ENCODE measurements around the gene SUGP1.

The SUGP1 gene

GRCh38 chr19:19280561-19280960, 39.7 kb downstream of the SUGP1 start:
- H3K36me3 ChIP-seq (ENCODE audit: insufficient read depth, low read length): peaks cover 73% of the 10 kb centered on the region

GRCh38 chr19:19279853-19280252, 40.5 kb downstream of the SUGP1 start:
- H3K27ac ChIP-seq (ENCODE audit: low read depth, low read length, poor library complexity, severe bottlenecking): no peak overlapping the region
- H3K27me3 ChIP-seq (ENCODE audit: insufficient read depth, low read length): no peaks in the 10 kb centered on the region
- no peaks in the 10 kb centered on the region for H3K9me3 ChIP-seq (ENCODE audit: low read length)
- no peak overlapping the region for H3K9ac ChIP-seq (ENCODE audit: low read length)
- H4K20me1 ChIP-seq (ENCODE audit: insufficient read depth, low read length): no peaks in the 10 kb centered on the region
- H3K36me3 ChIP-seq (ENCODE audit: insufficient read depth, low read length): peaks cover 71% of the 10 kb centered on the region
- H3K79me2 ChIP-seq (ENCODE audit: insufficient read depth, low read length): no peaks in the 10 kb centered on the region
- no peaks in the 10 kb centered on the region for H3K9me2 ChIP-seq (ENCODE audit: low read depth, low read length)
- no peak overlapping the region for H2AFZ ChIP-seq (ENCODE audit: low read length)
- TF ChIP-seq CTCF (IDR thresholded peaks at IDR 0.05; ENCODE audit: low read length): no peak
- no peaks in the 10 kb centered on the region for H3F3A ChIP-seq (ENCODE audit: insufficient read depth, low read length)
- H3K4me2 ChIP-seq (ENCODE audit: low read length): no peak overlapping the region
- H3K4me3 ChIP-seq (ENCODE audit: low read depth, low read length, poor library complexity, severe bottlenecking): no peak overlapping the region
- H3K4me1 ChIP-seq (ENCODE audit: insufficient read depth, low read length, severe bottlenecking): no peaks in the 10 kb centered on the region

More at GRCh38 chr19:19280561-19280960, 39.7 kb downstream of the SUGP1 start:
- H3K27ac ChIP-seq (ENCODE audit: low read depth, low read length, poor library complexity, severe bottlenecking): no peak overlapping the region
- no peaks in the 10 kb centered on the region for H3K79me2 ChIP-seq (ENCODE audit: insufficient read depth, low read length)
- H3K4me2 ChIP-seq (ENCODE audit: low read length): no peak overlapping the region
- no peaks in the 10 kb centered on the region for H3K27me3 ChIP-seq (ENCODE audit: insufficient read depth, low read length)
- H3K9me2 ChIP-seq (ENCODE audit: low read depth, low read length): no peaks in the 10 kb centered on the region
- H3K4me3 ChIP-seq (ENCODE audit: low read depth, low read length, poor library complexity, severe bottlenecking): no peak overlapping the region
- H3K9me3 ChIP-seq (ENCODE audit: low read length): peaks cover 2% of the 10 kb centered on the region; the same call in 1 of the 2 replicates
- no peak overlapping the region for H3K9ac ChIP-seq (ENCODE audit: low read length)
- H2AFZ ChIP-seq (ENCODE audit: low read length): no peak overlapping the region
- no peaks in the 10 kb centered on the region for H3K4me1 ChIP-seq (ENCODE audit: insufficient read depth, low read length, severe bottlenecking)
- no peaks in the 10 kb centered on the region for H3F3A ChIP-seq (ENCODE audit: insufficient read depth, low read length)
- TF ChIP-seq EZH2 (IDR thresholded peaks at IDR 0.05; ENCODE audit: borderline replicate concordance, low read length): no peak
- no peaks in the 10 kb centered on the region for H4K20me1 ChIP-seq (ENCODE audit: insufficient read depth, low read length)

- Histone ChIP-seq H3K27me3 (ENCODE audit: insufficient read depth, low read length) (no peaks in the 10 kb centered on the region), H3K4me1 (ENCODE audit: insufficient read depth, low read length, severe bottlenecking) (no peaks in the 10 kb centered on the region), H3K9me2 (ENCODE audit: low read depth, low read length) (no peaks in the 10 kb centered on the region), H3K27ac (ENCODE audit: low read depth, low read length, poor library complexity, severe bottlenecking) (no peak overlapping the region), H3K4me3 (ENCODE audit: low read depth, low read length, poor library complexity, severe bottlenecking) (no peak overlapping the region), H3K9ac (ENCODE audit: low read length) (no peak overlapping the region), H3K36me3 (ENCODE audit: insufficient read depth, low read length) (peaks cover 65% of the 10 kb centered on the region), H3K4me2 (ENCODE audit: low read length) (no peak overlapping the region), H3K9me3 (ENCODE audit: low read length) (no peaks in the 10 kb centered on the region), H3F3A (ENCODE audit: insufficient read depth, low read length) (no peaks in the 10 kb centered on the region), H2AFZ (ENCODE audit: low read length) (no peak overlapping the region), H4K20me1 (ENCODE audit: insufficient read depth, low read length) (no peaks in the 10 kb centered on the region), H3K79me2 (ENCODE audit: insufficient read depth, low read length) (no peaks in the 10 kb centered on the region)
- TF ChIP-seq CTCF (IDR thresholded peaks at IDR 0.05; ENCODE audit: low read length) (no peak), EZH2 (IDR thresholded peaks at IDR 0.05; ENCODE audit: borderline replicate concordance, low read length) (no peak)
These were observed 41.2 kb downstream of the SUGP1 start for GRCh38 chr19:19279062-19279612.

- Histone ChIP-seq H3K4me2 (ENCODE audit: low read length) (no peak overlapping the region), H3K9me3 (ENCODE audit: low read length) (no peaks in the 10 kb centered on the region), H3K4me1 (ENCODE audit: insufficient read depth, low read length, severe bottlenecking) (no peaks in the 10 kb centered on the region), H3K4me3 (ENCODE audit: low read depth, low read length, poor library complexity, severe bottlenecking) (no peak overlapping the region), H3K9ac (ENCODE audit: low read length) (no peak overlapping the region), H3K27me3 (ENCODE audit: insufficient read depth, low read length) (no peaks in the 10 kb centered on the region), H3K79me2 (ENCODE audit: insufficient read depth, low read length) (no peaks in the 10 kb centered on the region), H3F3A (ENCODE audit: insufficient read depth, low read length) (no peaks in the 10 kb centered on the region), H3K36me3 (ENCODE audit: insufficient read depth, low read length) (peaks cover 58% of the 10 kb centered on the region), H2AFZ (ENCODE audit: low read length) (no peak overlapping the region), H4K20me1 (ENCODE audit: insufficient read depth, low read length) (no peaks in the 10 kb centered on the region), H3K9me2 (ENCODE audit: low read depth, low read length) (no peaks in the 10 kb centered on the region), H3K27ac (ENCODE audit: low read depth, low read length, poor library complexity, severe bottlenecking) (no peak overlapping the region)
- TF ChIP-seq EZH2 (IDR thresholded peaks at IDR 0.05; ENCODE audit: borderline replicate concordance, low read length): no peak
- TF ChIP-seq CTCF (IDR thresholded peaks at IDR 0.05; ENCODE audit: low read length): no peak
These were observed 42.0 kb downstream of the SUGP1 start for GRCh38 chr19:19278315-19278714.

All from OCI-LY1 (cell line).